Left ventricle myocardium superior (tissue), 1 donor: ENCODE measurements around the gene EPAS1. TPM values are rescaled to one million over a fixed set of nuclear protein-coding genes. Genes with fewer than 3 reads are reported as not detected.
A peak's percentile ranks its signal among the peaks of the same experiment; 100 is the strongest.

Experiments used
- ATAC-seq: fragments of 200-7000 bp; cut with Tn5 transposase; one replicate; pipeline ENCODE4 v1.9.1; 2020; ENCODE audit warnings: mild to moderate bottlenecking, moderate library complexity
- DNase-seq: peaks from one replicate; pipeline ENCODE4 v3.0.0-alpha.2; 2020
- intact Hi-C: fragments of 100-400 bp; cut with micrococcal nuclease; formaldehyde crosslinking; loops from one replicate; pipeline ENCODE4 v1.11.0; 2022
- total RNA-seq: library from RNA; stranded (reverse); fragmentation: NEBNext Ultra II Directional; extraction: Animal tissue kit (Norgen Biotek cat#: 25700); gene quantifications from one replicate; pipeline ENCODE4 v1.2.1, GENCODE V29; 2021
- donor health status: DM: no; HTN: yes; CAD: no; lungs with severe emphysema.

Gene EPAS1
- total RNA-seq, 1 donor from 2014 or later = 212 TPM

DNA sequence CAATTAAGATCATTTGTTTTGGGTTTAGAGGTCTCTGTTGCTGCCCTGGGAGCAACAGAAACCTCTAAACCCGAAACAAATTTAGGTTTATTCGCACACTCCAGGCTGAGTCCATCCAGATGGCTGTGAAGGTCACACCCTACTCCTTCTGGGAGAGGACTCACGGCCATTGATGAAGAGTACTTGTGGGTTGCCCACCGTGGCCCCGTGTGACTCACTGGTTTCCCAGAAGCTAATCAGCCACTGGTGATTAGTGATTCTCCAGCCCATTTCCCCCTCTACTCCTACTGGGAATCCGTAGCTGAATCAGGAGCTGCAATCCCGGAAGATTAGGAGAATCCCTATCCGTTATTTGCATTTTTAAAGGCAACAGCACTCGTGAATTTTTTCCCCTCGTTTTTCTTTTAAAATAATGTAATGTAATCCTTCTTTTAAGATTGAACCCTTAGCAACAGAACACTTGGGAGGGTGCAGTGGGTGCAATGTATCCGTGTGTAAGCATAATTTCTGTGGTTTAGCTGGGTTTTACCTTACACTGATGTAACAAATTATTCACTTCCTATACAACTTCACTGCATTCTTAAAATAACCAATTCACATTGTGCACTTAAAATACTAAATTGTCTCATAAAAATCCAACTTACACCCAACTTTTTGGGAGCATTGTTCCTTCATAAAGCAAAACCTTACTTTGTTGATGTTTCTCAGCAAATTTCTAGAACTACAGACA, 27.5 kb upstream of the EPAS1 start:
- intact Hi-C loops = no loop called here
- ATAC-seq = peak; percentile 78
- peak; percentile 53 for DNase-seq

DNA sequence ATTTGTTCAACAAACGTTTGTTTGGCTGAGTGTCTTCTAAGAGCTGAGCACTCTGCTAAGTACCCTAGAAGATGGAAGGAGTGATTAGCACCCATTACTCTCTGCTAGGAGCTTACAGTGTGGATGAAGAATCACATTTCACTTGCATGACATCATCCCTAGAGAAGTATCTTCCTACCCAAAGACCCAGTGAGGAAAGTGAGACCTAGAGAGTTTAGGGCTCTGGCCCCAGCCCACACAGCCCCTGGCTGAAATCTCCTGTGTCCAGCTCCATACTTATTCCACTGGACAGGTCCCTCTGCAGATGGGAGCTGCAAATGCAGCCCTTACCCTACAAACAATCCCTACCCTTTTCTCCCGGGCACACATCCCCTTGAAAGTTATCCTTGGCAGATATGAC, 26.8 kb upstream of the EPAS1 start:
- DNase-seq = no peak
- no peak for ATAC-seq
- intact Hi-C loops = no loop called here

DNA sequence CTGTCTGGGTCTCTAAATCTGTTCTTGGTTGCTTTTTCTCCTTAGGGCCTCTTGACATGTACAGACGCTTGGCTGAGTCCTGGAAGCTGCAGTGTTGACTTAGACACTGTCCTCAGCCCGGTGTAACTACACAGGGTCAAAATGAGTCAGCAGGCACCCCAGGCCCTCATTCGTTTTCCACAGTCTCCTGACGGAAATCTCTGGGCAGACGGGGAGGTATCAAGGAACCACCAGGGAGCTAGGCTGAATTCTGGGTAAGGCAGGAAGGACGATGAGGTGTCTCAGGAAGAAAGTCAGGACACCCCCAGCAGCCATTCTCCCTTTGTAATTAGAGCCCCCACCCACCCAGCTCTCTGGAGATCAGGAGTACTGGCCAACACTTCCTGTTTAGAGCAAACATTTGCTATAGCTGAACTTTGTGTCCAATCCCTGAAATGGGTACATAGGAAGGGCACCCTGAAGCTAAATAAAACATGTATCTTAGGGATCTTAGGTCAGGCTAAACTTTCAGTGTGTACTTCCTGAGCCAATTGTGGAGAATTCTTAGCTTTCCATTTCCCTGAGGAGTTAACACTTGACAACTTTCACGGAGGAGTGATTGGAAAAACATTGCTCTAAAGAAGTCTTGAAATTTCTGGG, 23.9 kb upstream of the EPAS1 start:
- intact Hi-C loops = no loop called here
- no peak for DNase-seq
- peak; percentile 17 for ATAC-seq

DNA sequence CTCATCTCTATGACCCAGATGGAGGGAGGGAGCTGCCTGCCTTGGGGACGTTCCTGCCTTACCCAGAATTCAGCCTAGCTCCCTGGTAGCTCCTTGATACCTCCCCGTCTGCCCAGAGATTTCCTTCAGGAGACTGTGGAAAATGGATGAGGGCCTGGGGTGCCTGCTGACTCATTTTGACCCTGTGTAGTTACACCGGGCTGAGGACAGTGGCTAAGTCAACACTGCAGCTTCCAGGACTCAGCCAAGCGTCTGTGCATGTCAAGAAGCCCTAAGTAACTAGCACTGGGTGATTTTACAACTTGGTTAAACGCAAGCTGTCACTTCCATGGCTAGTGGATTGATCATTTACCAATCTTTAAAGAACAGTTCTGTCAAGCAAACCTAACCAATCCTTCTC, 23.3 kb upstream of the EPAS1 start:
- intact Hi-C loops = no loop called here
- ATAC-seq (no peak), DNase-seq (no peak)

DNA sequence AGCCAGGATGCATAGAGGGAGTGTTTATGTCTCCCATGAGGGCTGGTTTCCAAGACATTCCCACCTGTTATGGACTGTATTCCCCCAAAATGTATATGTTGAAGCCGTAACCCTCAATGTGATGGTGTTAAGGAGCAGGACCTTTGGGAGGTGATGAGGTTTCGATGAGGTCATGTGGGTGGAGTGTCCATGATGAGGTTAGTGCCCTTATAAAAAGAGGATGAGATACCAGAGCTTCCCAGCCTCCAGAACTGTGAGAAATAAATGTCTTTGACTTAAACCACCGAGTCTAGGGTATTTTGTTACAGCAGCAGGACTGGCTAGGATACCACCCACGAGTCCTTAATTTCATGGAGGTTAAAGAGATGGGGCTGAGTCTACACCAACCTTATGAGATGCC, 22.6 kb upstream of the EPAS1 start:
- ATAC-seq (no peak), DNase-seq (no peak)
- intact Hi-C loops = no loop called here

DNA sequence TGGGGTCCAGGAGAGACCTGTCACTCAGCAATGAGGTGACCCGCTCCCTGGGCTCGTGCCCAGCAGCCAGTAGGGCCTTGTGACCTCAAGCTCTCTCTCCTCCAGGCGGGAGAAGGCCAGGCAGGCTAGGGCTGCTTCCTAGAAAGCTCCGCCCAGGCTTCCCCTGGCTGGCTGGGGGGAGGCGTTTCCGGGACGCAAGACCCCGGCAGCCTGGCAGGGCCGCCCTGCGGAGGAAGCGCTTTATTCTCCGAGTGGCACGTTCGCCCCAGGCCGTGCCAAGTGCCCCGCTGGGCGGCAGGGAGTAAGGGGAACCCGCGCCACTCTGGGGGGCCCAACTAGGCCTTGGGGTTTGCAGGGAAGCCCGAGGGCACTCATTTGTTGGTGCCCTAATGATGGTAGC, 21.2 kb upstream of the EPAS1 start:
- DNase-seq = peak; percentile 82
- peak; percentile 82 for ATAC-seq
- intact Hi-C loops = no loop called here

DNA sequence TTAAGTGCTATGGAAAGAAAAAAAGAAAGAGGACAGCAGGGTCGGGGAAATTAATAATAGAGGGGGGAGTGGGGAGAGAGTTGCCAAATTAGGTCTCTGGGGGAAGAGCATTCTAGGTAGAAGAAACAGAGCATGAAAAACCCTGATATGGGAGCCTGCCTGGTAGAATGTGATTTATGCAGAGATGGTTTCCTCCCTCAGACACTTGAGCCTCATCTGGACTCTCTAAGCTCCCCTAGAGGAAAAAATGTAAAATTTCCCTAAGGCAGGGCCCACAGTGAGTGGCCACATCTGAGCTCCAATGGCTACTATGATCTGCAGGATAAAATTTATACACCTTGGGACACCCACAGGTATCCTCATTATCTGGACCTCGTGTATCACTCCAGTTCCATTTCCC, 20.6 kb upstream of the EPAS1 start:
- intact Hi-C loops = no loop called here
- peak; percentile 41 for ATAC-seq
- DNase-seq = no peak

DNA sequence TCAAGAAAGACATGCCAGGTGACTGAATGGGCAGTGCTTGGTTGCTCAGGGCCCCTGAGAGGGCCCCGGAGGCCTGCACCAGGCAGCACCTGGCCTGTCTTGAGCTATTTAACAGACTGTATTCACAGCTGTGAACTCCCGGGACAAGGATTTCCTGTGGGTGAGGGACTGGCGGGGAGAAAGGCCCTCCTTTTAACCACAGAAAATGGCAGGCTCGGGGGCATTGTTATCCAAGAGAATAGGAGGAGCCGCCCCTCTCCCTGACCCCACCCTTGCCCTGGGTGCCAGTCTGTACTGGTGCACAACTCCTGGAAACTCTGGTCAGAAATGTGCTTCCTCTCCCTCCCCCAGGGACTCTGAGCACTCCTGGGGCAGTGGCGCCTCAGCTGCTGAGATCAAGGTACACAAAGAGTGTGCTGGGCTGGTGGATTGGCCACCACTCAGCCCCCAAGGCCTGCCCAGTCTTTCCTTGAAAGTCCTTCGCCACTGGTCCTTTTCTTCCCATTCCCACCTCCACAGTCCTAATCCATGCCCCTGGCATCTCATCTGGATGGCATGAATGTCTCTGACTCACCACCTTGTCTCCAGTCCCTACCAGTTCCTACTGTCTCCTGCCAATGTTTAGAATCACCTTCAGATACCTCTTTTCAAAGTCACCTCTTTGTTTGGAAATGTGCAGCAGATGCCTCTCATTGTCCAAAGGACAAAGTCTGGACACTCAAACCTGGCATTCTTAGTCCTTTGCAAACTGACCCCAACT, 19.6 kb upstream of the EPAS1 start:
- intact Hi-C loops = no loop called here
- DNase-seq (peak; percentile 54), ATAC-seq (peak; percentile 53)

DNA sequence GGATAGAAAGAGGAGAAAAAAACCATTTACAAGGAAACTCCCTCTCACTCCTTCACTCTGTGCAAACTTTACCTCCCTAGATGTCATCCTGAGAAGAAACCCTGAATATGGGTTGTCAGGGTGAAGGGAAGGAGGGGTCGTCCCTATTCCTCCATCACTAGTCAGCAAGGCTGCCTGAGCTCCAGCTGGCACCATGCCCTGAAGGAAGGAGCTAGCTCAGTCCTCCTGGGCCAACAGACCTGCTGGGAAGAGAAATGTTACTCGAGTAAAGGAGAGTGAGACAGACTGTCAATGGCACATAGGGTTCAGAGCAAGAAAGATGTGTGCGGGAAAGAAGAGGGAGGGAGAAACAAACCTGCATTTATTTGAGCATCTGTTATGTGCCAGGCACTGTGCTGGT, 18.3 kb upstream of the EPAS1 start:
- DNase-seq = no peak
- intact Hi-C loops = no loop called here
- ATAC-seq = no peak

DNA sequence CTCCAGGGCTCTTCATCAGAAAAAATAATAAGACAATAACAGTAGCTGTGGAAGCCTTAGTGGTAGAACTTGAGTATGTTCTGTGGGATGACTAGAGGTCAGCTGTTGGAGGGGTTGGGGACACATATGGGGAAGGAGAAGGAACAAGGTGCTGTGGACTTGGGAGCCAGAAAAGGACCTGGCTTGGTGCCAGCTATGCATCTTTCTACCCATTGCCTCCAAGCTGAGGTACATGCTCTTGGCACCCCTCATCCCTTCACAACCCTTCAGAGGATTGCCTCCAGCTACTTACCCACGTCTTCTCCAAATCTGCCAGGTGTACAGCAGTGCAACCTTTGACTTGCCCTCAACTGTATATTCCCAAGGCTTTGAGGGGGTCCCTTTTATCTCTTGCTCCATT, 15.3 kb upstream of the EPAS1 start:
- intact Hi-C loops = no loop called here
- ATAC-seq (no peak), DNase-seq (no peak)

DNA sequence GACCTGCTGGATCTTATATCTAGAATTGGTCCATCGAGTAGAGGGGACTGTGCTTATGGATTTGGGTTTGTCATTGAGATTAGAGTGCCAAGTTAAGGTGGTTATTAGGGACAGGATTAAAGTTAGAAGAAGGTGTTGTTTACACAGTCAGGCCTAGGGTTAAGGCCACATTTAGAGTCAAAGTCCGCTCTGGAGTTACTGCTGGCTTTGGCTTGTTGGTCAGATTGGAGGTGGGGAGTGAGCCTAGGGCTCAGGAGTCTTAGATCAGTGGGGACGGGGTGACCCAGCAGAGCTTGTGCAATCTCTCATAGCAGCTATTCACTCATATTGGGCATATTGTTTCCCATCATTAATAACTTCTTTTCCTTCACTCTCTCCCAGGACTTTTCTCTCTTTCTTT, 13.5 kb upstream of the EPAS1 start:
- DNase-seq = no peak
- intact Hi-C loops = no loop called here
- no peak for ATAC-seq

DNA sequence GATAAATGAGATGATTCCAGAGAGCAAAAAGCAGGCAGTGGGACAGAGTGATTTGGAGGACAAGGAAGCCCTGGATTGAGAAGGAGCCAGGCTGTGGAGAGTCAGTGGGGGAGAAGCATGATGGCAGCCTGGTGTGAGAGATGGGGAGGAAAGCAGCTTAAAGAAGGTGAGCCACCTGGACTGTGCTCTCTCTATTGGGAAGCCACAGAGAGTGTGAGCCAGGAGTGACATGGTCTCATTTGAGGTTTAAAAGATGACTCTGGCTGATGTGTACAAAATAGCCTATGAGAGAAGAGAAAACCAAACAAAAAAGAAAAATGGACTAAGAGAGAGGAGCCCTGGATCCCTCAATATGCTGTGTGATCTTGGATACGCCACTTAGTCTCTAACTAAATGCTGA, 12.9 kb upstream of the EPAS1 start:
- intact Hi-C loops = no loop called here
- ATAC-seq (no peak), DNase-seq (no peak)

DNA sequence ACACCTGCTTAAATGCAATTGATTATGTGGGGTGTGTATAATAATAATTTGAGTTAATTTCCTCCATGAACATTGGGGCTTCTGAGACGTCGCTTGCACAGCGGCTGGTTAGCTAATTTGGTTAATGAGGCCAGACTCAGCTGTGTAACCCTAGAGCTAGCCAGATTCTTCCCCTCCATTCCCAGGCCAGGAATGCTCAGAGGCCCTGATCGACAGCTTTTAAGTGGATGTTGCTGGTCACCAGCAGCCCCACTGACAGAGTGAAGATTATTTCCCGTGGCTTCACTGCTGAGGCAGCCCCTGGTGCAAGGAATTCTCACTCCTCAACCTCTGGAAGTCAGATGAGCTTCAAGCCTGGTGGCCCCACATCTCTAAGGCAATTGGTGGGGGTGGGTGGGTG, 12.4 kb upstream of the EPAS1 start:
- intact Hi-C loops = no loop called here
- peak; percentile 43 for ATAC-seq
- no peak for DNase-seq

DNA sequence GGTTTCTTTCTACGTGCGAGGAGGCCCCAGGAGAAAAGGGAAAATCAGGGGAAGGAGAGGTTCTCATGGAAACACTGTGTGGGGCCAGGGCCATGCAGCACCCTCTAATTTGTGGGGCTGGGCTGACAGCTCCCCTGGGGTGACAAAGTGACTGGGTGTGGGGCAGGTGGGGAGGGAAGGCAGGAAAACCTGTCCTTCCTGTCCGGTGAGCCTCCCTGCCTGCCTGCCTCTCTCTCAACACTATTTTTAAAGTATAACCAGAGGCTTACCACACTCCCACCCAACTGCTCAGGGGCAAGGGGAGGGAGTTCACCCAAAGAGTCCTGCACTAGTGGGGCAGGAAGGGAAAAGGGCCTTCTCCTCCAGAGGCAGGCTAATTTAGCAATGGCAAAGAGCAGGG, 10.5 kb upstream of the EPAS1 start:
- DNase-seq = no peak
- no peak for ATAC-seq
- intact Hi-C loops = no loop called here

DNA sequence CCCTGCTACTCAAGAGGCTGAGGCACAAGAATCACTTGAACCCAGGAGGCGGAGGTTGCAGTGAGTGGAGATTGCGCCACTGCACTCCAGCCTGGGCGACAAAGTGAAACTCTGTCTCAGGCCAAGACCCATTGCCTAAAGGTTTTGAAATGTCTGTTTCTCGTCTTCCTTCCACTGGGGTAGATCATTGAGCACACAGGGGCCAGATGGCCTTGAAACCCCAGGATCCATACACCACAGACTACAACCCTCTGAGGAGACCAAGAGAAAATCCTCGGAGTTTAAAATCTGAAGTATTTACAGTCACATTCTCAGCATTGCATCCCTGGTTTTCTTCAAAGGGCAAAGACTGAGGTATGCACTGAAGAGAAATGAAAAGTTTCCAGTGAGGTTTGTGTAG, 7.1 kb upstream of the EPAS1 start:
- DNase-seq (no peak), ATAC-seq (no peak)
- intact Hi-C loops = no loop called here

DNA sequence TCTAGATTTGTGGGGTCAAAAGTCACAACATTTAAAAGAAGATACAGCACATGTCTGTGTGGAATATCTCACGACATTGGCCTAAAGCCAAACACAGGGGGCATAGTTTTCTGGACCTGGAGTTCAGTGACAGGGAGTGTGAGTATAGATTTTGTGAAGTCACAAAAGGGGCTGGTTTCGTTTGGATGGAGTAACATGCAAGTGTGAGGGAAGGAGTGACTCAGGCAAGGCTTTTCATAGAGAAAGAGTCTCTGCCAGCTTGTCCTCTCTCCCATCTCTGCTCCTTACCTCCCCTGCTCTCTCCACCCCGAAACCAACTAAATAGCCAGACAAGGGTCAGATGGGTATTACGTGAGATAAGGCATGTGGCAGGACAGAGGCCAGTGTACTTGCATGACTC, 3.7 kb upstream of the EPAS1 start:
- intact Hi-C loops = no loop called here
- DNase-seq (no peak), ATAC-seq (no peak)

DNA sequence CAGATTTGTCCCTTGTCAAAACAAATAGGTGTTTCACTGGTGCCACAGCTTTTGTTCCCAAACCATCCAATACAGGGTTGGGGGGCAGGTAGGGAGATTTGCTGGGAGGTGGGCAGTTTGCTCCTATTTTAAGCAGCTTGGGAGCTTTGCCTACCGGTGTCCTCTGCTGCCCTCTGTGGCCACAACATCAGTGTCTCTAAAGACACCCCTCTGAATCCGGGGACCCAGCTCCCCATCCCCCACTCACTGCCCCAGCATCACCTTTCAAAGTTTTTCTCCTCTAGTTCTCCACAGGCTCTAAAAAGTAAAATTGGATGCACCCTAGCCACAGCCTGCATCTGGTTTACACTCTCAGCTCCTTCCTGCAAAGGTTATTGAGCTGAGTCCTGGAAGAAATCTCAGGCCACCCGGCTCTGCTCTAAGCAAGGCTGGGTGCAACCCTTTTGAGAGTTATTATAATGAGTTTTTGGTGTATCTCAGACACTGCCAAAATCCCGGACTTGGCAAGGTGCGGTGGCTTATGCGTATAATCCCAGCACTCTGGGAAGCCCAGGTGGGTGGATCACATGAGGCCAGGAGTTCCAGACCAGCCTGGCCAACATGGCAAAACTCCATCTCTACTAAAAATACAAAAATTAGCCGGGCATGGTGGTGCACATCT, 2.9 kb upstream of the EPAS1 start:
- DNase-seq (peak; percentile 43), ATAC-seq (no peak)
- intact Hi-C loops = no loop called here

DNA sequence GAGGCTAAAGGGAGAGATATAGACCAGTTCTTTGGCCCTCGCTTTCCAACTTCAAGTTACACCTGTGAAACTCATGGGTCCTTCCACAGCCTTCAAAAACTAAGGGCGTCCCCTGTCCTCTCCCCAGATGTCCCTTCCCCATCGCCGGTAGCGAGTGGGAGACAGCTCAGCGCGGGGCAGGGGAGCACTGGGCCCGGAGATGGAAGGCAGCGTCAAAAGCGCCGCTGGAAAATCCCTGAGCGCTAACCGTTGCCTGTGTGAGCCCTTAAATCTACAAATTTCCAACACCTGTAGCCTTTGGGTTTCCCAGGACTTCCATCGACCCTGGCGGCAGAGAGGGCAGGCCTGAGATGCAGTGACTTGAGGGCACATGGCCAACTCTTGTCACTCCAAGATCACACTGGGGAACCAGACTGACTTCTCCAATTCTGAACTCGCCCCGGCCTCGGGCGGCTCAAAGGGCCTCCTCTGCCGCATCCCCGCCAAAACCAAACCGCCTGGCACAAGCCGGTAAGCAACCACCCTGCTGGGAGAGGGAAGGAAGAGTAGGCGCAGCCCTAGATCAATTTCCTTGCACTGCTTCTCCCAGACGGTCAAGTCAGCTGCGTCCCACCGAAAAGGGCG, 879 bp upstream of the EPAS1 start:
- peak; percentile 1 for ATAC-seq
- peak; percentile 69 for DNase-seq
- intact Hi-C loops = no loop called here

DNA sequence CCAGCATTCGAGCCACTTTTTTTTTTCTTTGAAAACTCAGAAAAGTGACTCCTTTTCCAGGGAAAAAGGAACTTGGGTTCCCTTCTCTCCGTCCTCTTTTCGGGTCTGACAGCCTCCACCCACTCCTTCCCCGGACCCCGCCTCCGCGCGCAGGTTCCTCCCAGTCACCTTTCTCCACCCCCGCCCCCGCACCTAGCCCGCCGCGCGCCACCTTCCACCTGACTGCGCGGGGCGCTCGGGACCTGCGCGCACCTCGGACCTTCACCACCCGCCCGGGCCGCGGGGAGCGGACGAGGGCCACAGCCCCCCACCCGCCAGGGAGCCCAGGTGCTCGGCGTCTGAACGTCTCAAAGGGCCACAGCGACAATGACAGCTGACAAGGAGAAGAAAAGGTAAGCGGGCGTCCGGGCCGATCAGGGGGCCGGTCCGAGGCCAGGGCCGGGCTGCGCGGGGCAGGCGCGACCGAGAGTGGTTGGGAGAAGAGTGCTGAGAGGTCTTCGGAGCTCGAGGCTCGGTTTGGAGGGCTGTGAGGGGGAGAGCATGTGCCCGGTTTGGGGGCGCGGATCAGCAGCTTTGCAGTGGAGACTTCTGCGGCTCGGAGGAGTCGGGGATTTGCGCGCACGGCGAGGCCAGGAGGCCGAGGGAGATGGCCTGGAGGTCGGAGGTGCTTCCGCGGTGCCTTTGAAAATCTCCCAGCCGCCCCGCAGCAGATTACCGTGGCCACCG, 502 bp downstream of the EPAS1 start:
- ATAC-seq (peak; percentile 44), DNase-seq (peak; percentile 78)
- intact Hi-C loops = no loop called here
